Erythroblast (primary cell): ENCODE data around the gene CLASP1.

Experiments
- GATA1 ChIP-seq: IDR thresholded peaks from 2 replicates; pipeline ENCODE4 v1.6.1; 2011; ENCODE audit warnings: low read depth, mild to moderate bottlenecking, control low read depth, low read length, moderate library complexity
- POLR2A ChIP-seq: IDR thresholded peaks from 2 replicates; pipeline ENCODE4 v1.6.1; 2011; ENCODE audit warnings: mild to moderate bottlenecking, low read length

DNA sequence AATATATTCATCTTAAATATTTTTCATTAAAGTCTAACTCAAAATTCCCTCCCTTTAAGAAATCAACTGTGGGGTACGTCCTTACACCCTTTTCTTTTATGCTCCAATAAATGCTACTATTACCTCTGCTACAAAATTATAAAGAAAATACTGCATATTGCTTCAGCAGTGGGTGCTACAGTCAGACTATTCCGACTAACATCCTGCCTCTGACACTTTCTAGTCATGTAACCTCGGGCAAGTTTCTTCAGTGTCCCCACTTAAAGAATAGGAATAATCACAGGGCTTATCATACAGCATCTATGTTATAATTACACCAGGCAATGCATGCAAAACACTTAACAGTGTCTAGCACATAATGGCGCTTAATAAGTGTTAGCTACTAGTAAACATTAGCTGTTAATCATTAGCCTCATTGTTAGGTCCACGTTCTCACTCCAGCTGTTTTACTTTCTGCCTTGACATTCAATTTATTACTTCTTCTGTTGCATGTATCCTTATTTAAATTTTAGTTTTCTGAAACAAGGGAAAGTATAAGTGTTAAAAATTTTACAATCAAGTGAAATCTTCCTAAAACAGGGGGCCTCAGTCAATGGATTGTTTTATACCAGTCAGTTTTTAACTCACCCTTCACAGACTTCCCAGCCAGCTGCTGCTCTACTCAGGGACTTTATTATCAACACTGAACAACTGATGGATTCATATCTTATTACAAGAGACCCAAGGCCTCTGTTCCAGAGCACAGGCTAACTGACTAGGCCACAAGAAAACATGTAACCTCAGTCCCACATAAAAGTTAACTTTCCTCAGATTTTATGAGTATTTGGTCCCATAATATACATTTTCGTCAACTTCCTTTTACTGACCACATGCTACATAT is 54.0 kb downstream of the CLASP1 start:
- TF ChIP-seq POLR2A (no peak), GATA1 (no peak)
